AG08396 (cell line): ENCODE results near the gene FGF5.

Experiments used
- DNase-seq: peaks from one replicate; pipeline ENCODE4 v3.0.0; 2012; ENCODE audit warnings: low spot score, mixed read lengths

The FGF5 gene

DNA sequence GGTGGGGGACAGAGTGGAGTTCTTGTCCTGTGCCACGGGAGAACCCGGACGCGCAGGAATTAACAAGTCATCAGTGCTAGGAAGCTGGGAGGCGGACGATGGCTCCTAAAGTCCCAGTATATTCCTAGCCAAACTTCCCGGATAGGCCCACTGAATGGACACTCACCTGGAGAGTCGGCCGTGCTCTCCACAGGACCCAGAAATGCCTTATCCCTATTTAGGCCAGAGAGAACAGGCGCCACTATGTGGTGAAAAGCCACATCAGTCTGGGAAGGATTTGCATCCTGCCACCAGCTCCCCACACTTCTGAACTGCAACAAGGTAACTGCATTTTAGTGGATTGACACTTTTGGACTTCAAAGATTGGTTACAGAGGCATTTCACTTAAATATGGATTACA lies 70.1 kb downstream of the FGF5 start:
- peak; percentile 27 for DNase-seq

DNA sequence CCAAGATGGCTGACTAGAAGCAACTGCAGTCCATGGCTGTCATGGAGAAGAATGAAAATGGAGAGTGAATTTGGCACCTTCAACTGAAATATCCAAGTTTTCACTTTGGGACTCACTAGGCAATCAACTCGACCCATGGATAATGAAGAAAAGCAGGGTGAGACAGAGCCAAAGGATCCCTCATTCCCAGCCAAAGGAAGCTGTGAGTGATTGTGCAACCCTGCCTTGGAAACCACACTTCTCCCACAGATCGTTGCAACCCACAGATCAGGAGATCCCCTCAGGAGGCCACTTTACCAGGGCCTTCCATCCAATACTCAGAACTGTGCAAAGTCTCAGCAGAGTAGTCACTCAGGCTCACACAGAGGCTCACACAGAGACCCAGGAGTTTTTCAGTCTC lies 73.6 kb downstream of the FGF5 start:
- no peak for DNase-seq
